GM12892 (cell line): ENCODE results near the gene KRT15.

Experiments used
- POLR2A ChIP-seq: IDR thresholded peaks from 2 replicates; pipeline ENCODE4 v1.6.1; 2011; ENCODE audit warnings: low read depth, low read length, control low read depth
- TAF1 ChIP-seq: IDR thresholded peaks from 2 replicates; pipeline ENCODE4 v1.6.1; 2011; ENCODE audit warnings: low read depth, mild to moderate bottlenecking, control low read depth, low read length, borderline replicate concordance

DNA sequence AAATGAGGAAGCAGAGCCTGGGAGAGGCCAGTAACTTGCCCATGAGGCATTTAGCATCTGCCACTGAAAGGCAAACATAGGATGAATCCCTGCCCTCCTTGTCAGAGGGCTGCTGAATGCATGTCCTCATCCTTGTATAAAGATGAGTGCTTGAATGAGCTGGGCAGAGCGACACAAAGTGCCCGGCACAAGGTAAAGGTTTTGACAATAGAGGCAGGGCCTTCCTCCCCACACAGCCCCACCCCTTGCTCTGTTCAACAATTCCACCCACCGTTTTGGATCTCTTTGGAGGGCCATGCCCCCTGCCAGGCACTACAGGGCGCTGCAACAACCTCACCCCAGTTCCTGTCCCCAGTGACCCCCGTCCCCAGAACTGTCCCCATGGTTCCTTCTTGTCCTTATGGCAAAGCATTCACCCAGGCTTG lies 10.8 kb upstream of the KRT15 start:
- TF ChIP-seq POLR2A (no peak), TAF1 (no peak)
